OCI-LY3 (cell line): ENCODE measurements around the gene MCCC1.

Experiments used
- CTCF ChIP-seq: fragments of 200-600, 300-600 bp; sonication (generic); IDR thresholded peaks from 2 replicates; pipeline ENCODE4 v1.5.1; 2014; ENCODE audit warnings: antibody characterized with exemption, low read length, low read depth
- EZH2phosphoT487 ChIP-seq: fragments of 200-600 bp; shearing (Covaris generic); IDR thresholded peaks from 2 replicates; pipeline ENCODE4 v1.6.1; 2018; ENCODE audit warnings: antibody characterized with exemption, mixed run types, low read depth

- TF ChIP-seq CTCF (no peak), EZH2phosphoT487 (no peak)
These were observed 40.9 kb downstream of the MCCC1 start for GRCh38 chr3:183058351-183058750.
